ENCODE data around the gene PXMP2.

DNA sequence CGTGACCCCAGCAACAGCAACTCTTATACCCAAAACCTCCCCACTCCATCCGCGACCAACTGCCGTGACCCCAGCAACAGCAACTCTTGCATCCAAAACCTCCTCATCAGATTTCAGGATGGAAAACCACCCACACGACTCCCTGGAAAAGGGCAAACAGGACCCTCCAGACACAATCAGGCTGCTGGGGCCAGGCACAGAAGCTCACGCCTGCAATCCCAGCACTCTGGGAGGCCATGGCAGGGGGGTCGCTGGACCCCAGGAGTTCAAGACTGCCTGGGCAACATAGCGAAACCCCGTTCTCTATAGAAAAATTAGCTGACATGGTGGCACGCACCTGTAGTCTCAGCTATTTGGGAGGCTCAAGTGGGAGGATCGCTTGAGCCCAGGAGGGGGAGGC lies 43.0 kb downstream of the PXMP2 start:
- TF ChIP-seq POLR2A (IDR thresholded peaks at IDR 0.05) = no peak
- TF ChIP-seq, protein P1, sequence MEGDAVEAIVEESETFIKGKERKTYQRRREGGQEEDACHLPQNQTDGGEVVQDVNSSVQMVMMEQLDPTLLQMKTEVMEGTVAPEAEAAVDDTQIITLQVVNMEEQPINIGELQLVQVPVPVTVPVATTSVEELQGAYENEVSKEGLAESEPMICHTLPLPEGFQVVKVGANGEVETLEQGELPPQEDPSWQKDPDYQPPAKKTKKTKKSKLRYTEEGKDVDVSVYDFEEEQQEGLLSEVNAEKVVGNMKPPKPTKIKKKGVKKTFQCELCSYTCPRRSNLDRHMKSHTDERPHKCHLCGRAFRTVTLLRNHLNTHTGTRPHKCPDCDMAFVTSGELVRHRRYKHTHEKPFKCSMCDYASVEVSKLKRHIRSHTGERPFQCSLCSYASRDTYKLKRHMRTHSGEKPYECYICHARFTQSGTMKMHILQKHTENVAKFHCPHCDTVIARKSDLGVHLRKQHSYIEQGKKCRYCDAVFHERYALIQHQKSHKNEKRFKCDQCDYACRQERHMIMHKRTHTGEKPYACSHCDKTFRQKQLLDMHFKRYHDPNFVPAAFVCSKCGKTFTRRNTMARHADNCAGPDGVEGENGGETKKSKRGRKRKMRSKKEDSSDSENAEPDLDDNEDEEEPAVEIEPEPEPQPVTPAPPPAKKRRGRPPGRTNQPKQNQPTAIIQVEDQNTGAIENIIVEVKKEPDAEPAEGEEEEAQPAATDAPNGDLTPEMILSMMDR (IDR thresholded peaks at IDR 0.05) = no peak
- no peak for TF ChIP-seq POLR2AphosphoS5 (IDR thresholded peaks at IDR 0.05)

Measured in breast epithelium (tissue), 3 donors.